Heart right ventricle (tissue), 16 donors: ENCODE results near the gene ODF4. TPM values are rescaled to one million over a fixed set of nuclear protein-coding genes. Genes with fewer than 3 reads are reported as not detected.

Source experiments
- ATAC-seq, 8 donors: fragments of 200-7000 bp; cut with Tn5 transposase; one replicate each; pipeline ENCODE4 v1.9.1; 2020; ENCODE audit warnings: mild to moderate bottlenecking in 8 of 8, moderate library complexity in 8 of 8, moderate number of reproducible peaks in 1 of 8
- DNase-seq, 2 donors: peaks; one replicate each; pipeline ENCODE4 v3.0.0-alpha.2; 2020
- H3K27ac ChIP-seq, 10 donors: fragments of 200-600 bp; sonication (generic) in 2 of 10; one replicate each; pipeline versions ENCODE4 v1.5.0 to v1.8.0; 2020 to 2022; ENCODE audit warnings: mild to moderate bottlenecking in 3 of 10
- H3K27me3 ChIP-seq, 7 donors: fragments of 200-600 bp; one replicate each; pipeline ENCODE4 v1.8.0; 2021 to 2022; ENCODE audit warnings: mild to moderate bottlenecking in 2 of 7
- H3K36me3 ChIP-seq, 9 donors: fragments of 200-600 bp; sonication (generic) in 1 of 9; one replicate each; pipeline versions ENCODE4 v1.5.0 to v1.8.0; 2020 to 2022; ENCODE audit warnings: mild to moderate bottlenecking in 2 of 9
- H3K4me1 ChIP-seq, 9 donors: fragments of 200-600 bp; sonication (generic) in 1 of 9; one replicate each; pipeline versions ENCODE4 v1.5.0 to v1.8.0; 2020 to 2022; ENCODE audit warnings: mild to moderate bottlenecking in 4 of 9
- H3K4me3 ChIP-seq, 10 donors: fragments of 200-600 bp; sonication (generic) in 2 of 10; one replicate each; pipeline versions ENCODE4 v1.5.0 to v1.8.0; 2020 to 2022; ENCODE audit warnings: mild to moderate bottlenecking in 7 of 10, moderate library complexity in 2 of 10
- H3K9me3 ChIP-seq, 11 donors: fragments of 200-600 bp in 10 of 11; sonication (generic) in 2 of 11; one replicate each; pipeline versions ENCODE4 v1.5.0 to v1.8.0; 2013 to 2022; ENCODE audit warnings: mild to moderate bottlenecking in 2 of 11, control low read depth in 1 of 11, moderate library complexity in 1 of 11
- CTCF ChIP-seq, 9 donors: fragments of 200-600 bp; sonication (generic) in 2 of 9; IDR thresholded peaks; one replicate each; pipeline versions ENCODE4 v1.5.0 to v1.8.0; 2021 to 2022; ENCODE audit warnings: antibody characterized with exemption in 9 of 9, mild to moderate bottlenecking in 5 of 9, moderate library complexity in 1 of 9
- WGBS, 2 donors: extraction: QIAGEN DNeasy Blood & Tissue Kit; methylation state at CpG; one replicate each; pipeline ENCODE4 v1.1.7; 2013; ENCODE audit warnings: inconsistent platforms in 1 of 2; 5-methylcytosine and 5-hydroxymethylcytosine counted together
- intact Hi-C, 10 donors: fragments of 100-400 bp; cut with DNase I; formaldehyde crosslinking; loops; one replicate each; pipeline versions ENCODE4 v1.11.1 to v1.14.2; 2022
- polyA plus RNA-seq, 2 donors: library from polyadenylated mRNA; stranded (reverse); fragments of 200-250 nt; gene quantifications; one replicate each; pipeline ENCODE4 v1.2.3, GENCODE V29; 2013
- total RNA-seq, 10 donors: library from RNA; stranded (reverse); fragmentation: NEBNext Ultra II Directional in 3 of 10; extraction: Animal tissue kit (Norgen Biotek cat#: 25700) in 3 of 10; gene quantifications; one replicate each; pipeline versions ENCODE4 v1.2.1 to v1.2.4, GENCODE V29; 2021 to 2023
- donor health status: Arrhythmogenic right ventricular cardiomyopathy.
- donor health status: ischemic (EF 13 %, LVEDD 7.1; RV severe dilation, severe dysfunction).
- donor health status: healthy with polysubstance abuse.
- donor health status: DM: no; HTN: yes; CAD: no.
- donor health status: DM: no; HTN: no; CAD: no.
- donor health status: ischemic (EF 25% LVEDD 6.9; RV normal size, moderate dysfunction).
- donor health status: ischemic (EF 25% LVEDD 5.7; RV mildly dilated, moderate dysfunction).
- donor health status: healthy.
- donor health status: DM: yes; HTN: yes; CAD: no.
- donor health status: Ischemic cardiomyopathy.
- donor health status: ischemic (EF 35%, LVEDD 5.7; RV mildly dilated, moderate dysfunction).
- donor health status: nonischemic (EF 11% LVEDD 7.7; RV severe dilation, severe dysfunction).
- donor health status: DM: yes; HTN: yes; CAD: no.
- donor health status: PGD.
- donor health status: ischemic (EF 29% LVEDD 5.4; RV normal size, mild dysfunction).
- donor health status: nonischemic (EF 23%, LVEDD 6.1; RV moderate dilation, normal function).

ODF4 gene
- total and polyA plus RNA-seq, 12 donors, result not detected

DNA sequence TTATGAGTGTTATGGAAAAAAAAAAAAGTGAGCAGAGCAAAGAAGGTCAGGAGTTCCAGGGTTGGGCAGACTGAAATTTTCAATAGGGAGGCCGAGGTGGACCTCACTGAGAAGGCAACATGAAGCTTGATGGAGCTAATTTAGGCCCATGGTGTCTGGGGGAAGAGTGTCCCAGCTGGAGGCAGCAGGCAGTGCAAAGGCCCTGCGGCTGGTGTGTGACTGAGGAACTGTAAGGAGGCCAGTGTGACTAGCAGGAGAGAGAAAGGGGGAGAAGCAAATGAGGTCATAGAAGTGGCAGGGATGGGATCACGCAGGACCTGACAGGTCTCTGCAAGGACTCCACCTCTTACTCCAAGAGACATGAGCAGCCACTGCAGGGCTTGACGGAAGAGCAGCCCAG lies 19.4 kb upstream of the ODF4 start:
- no peak for ATAC-seq
- no peak for DNase-seq
- no peak overlapping the region for H3K4me3 ChIP-seq
- intact Hi-C loops, result no loop called here
- no peak for TF ChIP-seq CTCF (IDR thresholded peaks at IDR 0.05)
- H3K27ac ChIP-seq, result no peak overlapping the region
- peaks cover 5 to 29% (median 15%) of the 10 kb centered on the region in 9 donors for H3K4me1 ChIP-seq
- H3K36me3 ChIP-seq, result peaks cover 0 to 71% (median 8%) of the 10 kb centered on the region in 9 donors
- no peaks in the 10 kb centered on the region for H3K9me3 ChIP-seq
- 89 to 90% methylated on average over 4 of the region's 4 CpGs for WGBS, 2 donors
- H3K27me3 ChIP-seq, result peaks cover 0 to 24% (median 8%) of the 10 kb centered on the region in 7 donors

GRCh38 chr17:8320990-8321389 lies 18.6 kb upstream of the ODF4 start:
- 68 to 75% methylated on average over 6 of the region's 6 CpGs for WGBS, 2 donors
- no peak for TF ChIP-seq CTCF (IDR thresholded peaks at IDR 0.05)

DNA sequence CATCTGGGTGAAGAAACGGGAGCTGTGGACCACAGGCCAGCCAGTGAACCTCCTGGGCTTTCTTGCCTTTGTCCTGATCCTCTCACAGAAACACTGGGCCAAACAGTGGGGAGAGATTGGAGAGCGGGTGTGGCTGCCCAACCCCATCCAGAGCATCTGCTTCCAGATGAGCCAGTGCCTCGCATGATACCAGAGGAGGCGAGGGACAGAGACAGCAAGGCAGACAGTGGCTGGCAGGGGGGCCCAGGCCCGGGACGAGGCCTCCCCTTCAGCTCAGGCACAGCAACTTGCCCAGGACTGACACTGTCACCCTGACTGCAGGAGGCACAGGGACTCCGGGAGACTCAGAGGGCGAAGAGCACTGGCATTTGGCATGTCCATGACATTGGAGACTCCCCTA lies 17.6 kb upstream of the ODF4 start:
- Histone ChIP-seq H3K4me3 (no peak overlapping the region), H3K27ac (no peak overlapping the region), H3K9me3 (no peaks in the 10 kb centered on the region), H3K27me3 (peaks cover 0 to 28% (median 0%) of the 10 kb centered on the region in 7 donors), H3K4me1 (peaks cover 0 to 35% (median 24%) of the 10 kb centered on the region in 9 donors), H3K36me3 (peaks cover 0 to 53% (median 8%) of the 10 kb centered on the region in 9 donors)
- DNase-seq, result no peak
- 87 to 88% methylated on average over 8 of the region's 8 CpGs for WGBS, 2 donors
- no peak for TF ChIP-seq CTCF (IDR thresholded peaks at IDR 0.05)
- ATAC-seq, result no peak
- intact Hi-C loops, result no loop called here

More at GRCh38 chr17:8320990-8321389, 18.6 kb upstream of the ODF4 start:
- Histone ChIP-seq H3K27me3 (peaks cover 0 to 21% (median 1%) of the 10 kb centered on the region in 7 donors), H3K9me3 (no peaks in the 10 kb centered on the region), H3K36me3 (peaks cover 0 to 64% (median 8%) of the 10 kb centered on the region in 9 donors), H3K4me3 (no peak overlapping the region), H3K4me1 (peaks cover 0 to 29% (median 13%) of the 10 kb centered on the region in 9 donors), H3K27ac (no peak overlapping the region)
- ATAC-seq (no peak), DNase-seq (no peak)
- intact Hi-C loops, result no loop called here

DNA sequence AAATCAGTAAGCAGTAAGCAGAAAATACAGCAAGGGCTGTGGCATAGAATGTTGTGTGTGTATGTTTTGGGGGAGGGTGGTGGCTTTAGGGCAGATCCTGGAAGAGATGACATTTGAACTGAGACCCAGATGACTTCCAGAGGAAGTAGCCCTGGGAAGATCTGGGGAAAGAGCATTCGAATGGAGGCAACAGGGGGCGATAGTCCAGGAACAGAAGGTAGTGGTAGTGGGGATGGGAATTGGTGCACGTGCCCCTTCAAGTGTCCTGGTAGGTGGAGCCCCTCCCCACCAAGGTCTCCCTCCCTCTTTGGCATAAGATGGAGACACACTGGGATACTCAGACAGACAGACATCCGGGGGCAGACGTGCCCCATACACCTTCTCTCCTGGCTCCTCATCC lies 15.5 kb upstream of the ODF4 start:
- Histone ChIP-seq H3K9me3 (no peaks in the 10 kb centered on the region), H3K36me3 (peaks cover 0 to 33% (median 2%) of the 10 kb centered on the region in 9 donors), H3K27ac (peak overlapping the region in 2 of 10 donors; percentile 10 to 84), H3K27me3 (peaks cover 0 to 38% (median 0%) of the 10 kb centered on the region in 7 donors), H3K4me3 (no peak overlapping the region), H3K4me1 (peaks cover 0 to 39% (median 27%) of the 10 kb centered on the region in 9 donors)
- TF ChIP-seq CTCF (IDR thresholded peaks at IDR 0.05), result no peak
- no peak for DNase-seq
- no peak for ATAC-seq
- 54 to 76% methylated on average over 5 of the region's 5 CpGs for WGBS, 2 donors
- intact Hi-C loops, result no loop called here
